Measurements from ENCODE around the gene URB1.
"Not testable (repeated sequence)": the region's sequence is repeated elsewhere in the genome, so short reads cannot be mapped to it uniquely, and the experiment has no call there.

GRCh38 chr21:32265321-32265720 is 127.5 kb downstream of the URB1 start:
- not testable (repeated sequence) for TF ChIP-seq CTCF, POLR2A (IDR thresholded peaks at IDR 0.05)

Data from Peyer's patch (tissue), 4 donors.